ENCODE data around the gene CHIC2. TPM values are rescaled to one million over a fixed set of nuclear protein-coding genes. Genes with fewer than 3 reads are reported as not detected.

The CHIC2 gene
- total and polyA plus RNA-seq, 2 donors (not counting 1 experiment from before 2014, with no cell fraction given) = 39.4 to 52.0 TPM

DNA sequence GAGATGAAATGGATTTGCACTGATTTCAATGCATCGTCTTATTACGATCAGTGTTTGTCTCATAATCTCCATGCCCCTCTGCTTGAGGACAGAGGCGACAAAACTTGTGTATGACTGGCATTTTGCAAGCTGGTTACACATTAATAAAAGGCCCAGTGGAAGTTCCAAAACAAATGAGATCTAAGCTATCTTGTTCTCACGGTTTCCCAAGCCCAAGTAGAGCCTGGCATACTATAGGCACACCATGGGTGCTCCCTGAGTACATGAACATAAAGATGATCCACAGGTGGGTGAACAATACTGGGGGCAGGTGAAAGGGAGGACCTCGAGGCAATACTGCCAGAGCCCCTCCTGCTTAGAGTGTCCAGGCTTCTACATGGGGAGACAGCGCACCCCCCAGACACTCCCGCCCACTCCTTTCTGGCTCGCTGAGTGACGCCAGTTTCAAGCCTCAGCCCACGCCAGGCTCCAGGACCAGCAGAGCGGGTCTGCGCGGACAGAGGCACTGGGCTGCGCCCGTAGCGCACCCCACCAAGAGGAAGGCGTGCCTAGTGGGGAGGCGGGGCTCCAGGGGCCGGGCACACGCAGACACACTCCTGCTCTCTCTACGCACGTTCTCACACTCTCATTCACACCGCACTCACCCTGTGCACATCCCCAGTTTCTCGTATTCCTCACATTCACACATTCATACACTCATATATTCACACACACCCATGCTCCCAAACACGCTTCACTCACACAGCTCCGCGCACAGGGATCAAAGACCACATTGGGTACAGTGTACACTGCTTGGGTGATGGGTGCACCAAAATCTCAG is 26.6 kb upstream of the CHIC2 start:
- TF ChIP-seq, protein P1, sequence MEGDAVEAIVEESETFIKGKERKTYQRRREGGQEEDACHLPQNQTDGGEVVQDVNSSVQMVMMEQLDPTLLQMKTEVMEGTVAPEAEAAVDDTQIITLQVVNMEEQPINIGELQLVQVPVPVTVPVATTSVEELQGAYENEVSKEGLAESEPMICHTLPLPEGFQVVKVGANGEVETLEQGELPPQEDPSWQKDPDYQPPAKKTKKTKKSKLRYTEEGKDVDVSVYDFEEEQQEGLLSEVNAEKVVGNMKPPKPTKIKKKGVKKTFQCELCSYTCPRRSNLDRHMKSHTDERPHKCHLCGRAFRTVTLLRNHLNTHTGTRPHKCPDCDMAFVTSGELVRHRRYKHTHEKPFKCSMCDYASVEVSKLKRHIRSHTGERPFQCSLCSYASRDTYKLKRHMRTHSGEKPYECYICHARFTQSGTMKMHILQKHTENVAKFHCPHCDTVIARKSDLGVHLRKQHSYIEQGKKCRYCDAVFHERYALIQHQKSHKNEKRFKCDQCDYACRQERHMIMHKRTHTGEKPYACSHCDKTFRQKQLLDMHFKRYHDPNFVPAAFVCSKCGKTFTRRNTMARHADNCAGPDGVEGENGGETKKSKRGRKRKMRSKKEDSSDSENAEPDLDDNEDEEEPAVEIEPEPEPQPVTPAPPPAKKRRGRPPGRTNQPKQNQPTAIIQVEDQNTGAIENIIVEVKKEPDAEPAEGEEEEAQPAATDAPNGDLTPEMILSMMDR (conservative IDR thresholded peaks at IDR 0.05 in 1 of 2, IDR thresholded peaks at IDR 0.05 in 1 of 2; ENCODE audit: low read depth in 1 of 2, low read length in 2 of 2) = no peak
- no peak for TF ChIP-seq EZH2 (IDR thresholded peaks at IDR 0.05; ENCODE audit: low read length, missing control alignments)
- Histone ChIP-seq H3K4me2 (ENCODE audit: extremely low read depth, insufficient read depth, low read length) (peak overlapping the region; percentile 100), H4K20me1 (ENCODE audit: control insufficient read depth, extremely low read depth, insufficient read depth, low read length) (no peaks in the 10 kb centered on the region), H3K4me3 (replicated peaks in 1 of 4; ENCODE audit: control extremely low read depth in 1 of 4, insufficient read depth in 1 of 4, low read depth in 3 of 4, low read length in 4 of 4) (peak overlapping the region; percentile 57 to 74 (median 69)), H3K9ac (ENCODE audit: insufficient read depth, low read length) (no peak overlapping the region), H2AFZ (ENCODE audit: low read length) (peak overlapping the region; percentile 72), H3K27me3 (ENCODE audit: control insufficient read depth, insufficient read depth, low read length) (peaks cover under 1% of the 10 kb centered on the region), H3K79me2 (ENCODE audit: control insufficient read depth, insufficient read depth, low read length) (no peaks in the 10 kb centered on the region), H3K4me1 (ENCODE audit: control insufficient read depth, extremely low read depth, insufficient read depth, low read length) (peaks cover 6% of the 10 kb centered on the region), H3K36me3 (ENCODE audit: control insufficient read depth, insufficient read depth, low read length) (no peaks in the 10 kb centered on the region), H3K27ac (ENCODE audit: insufficient read depth, low read length) (no peak overlapping the region), H3K9me3 (ENCODE audit: control insufficient read depth, insufficient read depth, low read depth, low read length) (no peaks in the 10 kb centered on the region)
- DNase-seq (ENCODE audit: low read depth in 2 of 2) = peak in 1 of 2 donors; percentile 39

DNA sequence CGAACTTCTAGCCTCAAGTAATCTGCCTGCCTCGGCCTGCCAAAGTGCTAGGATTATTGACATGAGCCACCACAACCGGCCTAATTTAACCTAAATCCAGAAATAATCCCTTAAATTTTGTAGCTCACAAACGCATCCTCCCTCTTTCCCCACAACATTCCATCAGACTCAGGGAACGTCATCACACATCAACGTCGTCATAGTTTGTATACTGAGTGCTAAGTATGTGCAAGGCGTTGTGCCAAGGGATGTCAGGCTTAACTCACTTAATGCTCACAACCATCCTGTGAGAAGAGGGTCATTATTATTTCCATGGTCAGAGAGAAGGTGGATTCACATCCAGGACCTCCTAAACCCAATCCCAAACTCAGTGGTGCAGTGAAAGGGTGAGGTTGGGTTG is 26.0 kb upstream of the CHIC2 start:
- no peak overlapping the region for H3K9ac ChIP-seq (ENCODE audit: insufficient read depth, low read length)
- H3K36me3 ChIP-seq (ENCODE audit: control insufficient read depth, insufficient read depth, low read length) = no peaks in the 10 kb centered on the region
- no peak overlapping the region for H3K4me2 ChIP-seq (ENCODE audit: extremely low read depth, insufficient read depth, low read length)

DNA sequence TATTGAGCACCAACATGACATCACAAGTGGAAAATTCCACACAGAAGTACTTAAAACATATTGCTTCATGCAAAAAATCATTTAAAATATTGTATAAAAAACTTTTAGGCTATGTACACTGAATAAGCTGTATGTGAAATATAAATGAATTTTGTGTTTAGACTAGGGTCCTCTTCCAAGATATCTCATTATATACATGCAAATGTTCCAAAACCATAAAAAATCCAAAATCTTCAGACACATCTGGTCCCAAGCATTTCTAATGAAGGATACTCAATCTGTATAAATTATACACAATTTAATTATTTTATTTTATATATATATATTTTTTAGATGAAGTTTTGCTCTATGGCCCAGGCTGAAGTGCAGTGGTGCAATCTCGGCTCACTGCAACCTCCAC is 25.5 kb upstream of the CHIC2 start:
- H4K20me1 ChIP-seq (ENCODE audit: control insufficient read depth, extremely low read depth, insufficient read depth, low read length) = no peaks in the 10 kb centered on the region
- no peak overlapping the region for H3K4me2 ChIP-seq (ENCODE audit: extremely low read depth, insufficient read depth, low read length)
- no peaks in the 10 kb centered on the region for H3K36me3 ChIP-seq (ENCODE audit: control insufficient read depth, insufficient read depth, low read length)
- H3K9me3 ChIP-seq (ENCODE audit: control insufficient read depth, insufficient read depth, low read depth, low read length) = no peaks in the 10 kb centered on the region
- H3K4me1 ChIP-seq (ENCODE audit: control insufficient read depth, extremely low read depth, insufficient read depth, low read length) = peaks cover 14% of the 10 kb centered on the region
- no peak overlapping the region for H2AFZ ChIP-seq (ENCODE audit: low read length)
- TF ChIP-seq EZH2 (IDR thresholded peaks at IDR 0.05; ENCODE audit: low read length, missing control alignments) = no peak
- TF ChIP-seq, protein P1 (conservative IDR thresholded peaks at IDR 0.05 in 1 of 2, IDR thresholded peaks at IDR 0.05 in 1 of 2; ENCODE audit: low read depth in 1 of 2, low read length in 2 of 2) = no peak
- no peak overlapping the region for H3K9ac ChIP-seq (ENCODE audit: insufficient read depth, low read length)
- no peaks in the 10 kb centered on the region for H3K79me2 ChIP-seq (ENCODE audit: control insufficient read depth, insufficient read depth, low read length)
- no peaks in the 10 kb centered on the region for H3K27me3 ChIP-seq (ENCODE audit: control insufficient read depth, insufficient read depth, low read length)
- no peak for DNase-seq (ENCODE audit: low read depth in 2 of 2)
- no peak overlapping the region for H3K27ac ChIP-seq (ENCODE audit: insufficient read depth, low read length)
- H3K4me3 ChIP-seq (replicated peaks in 1 of 4; ENCODE audit: control extremely low read depth in 1 of 4, insufficient read depth in 1 of 4, low read depth in 3 of 4, low read length in 4 of 4) = no peak overlapping the region

More for the DNA sequence above, 26.0 kb upstream of the CHIC2 start:
- Histone ChIP-seq H3K4me1 (ENCODE audit: control insufficient read depth, extremely low read depth, insufficient read depth, low read length) (peaks cover 9% of the 10 kb centered on the region), H3K27ac (ENCODE audit: insufficient read depth, low read length) (no peak overlapping the region), H3K4me3 (replicated peaks in 1 of 4; ENCODE audit: control extremely low read depth in 1 of 4, insufficient read depth in 1 of 4, low read depth in 3 of 4, low read length in 4 of 4) (no peak overlapping the region), H3K9me3 (ENCODE audit: control insufficient read depth, insufficient read depth, low read depth, low read length) (no peaks in the 10 kb centered on the region), H2AFZ (ENCODE audit: low read length) (no peak overlapping the region), H3K27me3 (ENCODE audit: control insufficient read depth, insufficient read depth, low read length) (no peaks in the 10 kb centered on the region), H3K79me2 (ENCODE audit: control insufficient read depth, insufficient read depth, low read length) (no peaks in the 10 kb centered on the region), H4K20me1 (ENCODE audit: control insufficient read depth, extremely low read depth, insufficient read depth, low read length) (no peaks in the 10 kb centered on the region)
- TF ChIP-seq, protein P1 (conservative IDR thresholded peaks at IDR 0.05 in 1 of 2, IDR thresholded peaks at IDR 0.05 in 1 of 2; ENCODE audit: low read depth in 1 of 2, low read length in 2 of 2) = no peak
- no peak for TF ChIP-seq EZH2 (IDR thresholded peaks at IDR 0.05; ENCODE audit: low read length, missing control alignments)
- DNase-seq (ENCODE audit: low read depth in 2 of 2) = no peak

Measured in fibroblast of lung (primary cell).